ENCODE data around the gene STYXL1.

DNA sequence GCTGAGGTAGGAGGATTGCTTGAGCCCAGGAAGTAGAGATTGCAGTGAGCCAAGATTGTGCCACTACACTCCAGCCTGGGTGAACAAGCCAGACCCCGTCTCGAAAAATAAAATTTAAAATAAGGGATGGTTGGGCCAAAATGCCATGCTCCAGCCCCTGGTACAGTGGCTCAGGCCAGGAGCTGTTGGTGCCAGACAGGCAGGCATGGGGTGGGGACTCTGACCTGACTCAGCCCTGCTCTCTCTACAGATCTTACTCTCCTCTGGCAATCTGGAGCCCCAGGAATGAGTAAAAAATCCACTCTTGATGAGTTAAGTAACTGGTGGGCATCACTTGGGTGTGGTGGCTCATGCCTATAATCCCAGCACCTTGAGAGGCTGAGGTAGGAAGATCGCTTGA lies 45.0 kb downstream of the STYXL1 start:
- TF ChIP-seq, protein P1, sequence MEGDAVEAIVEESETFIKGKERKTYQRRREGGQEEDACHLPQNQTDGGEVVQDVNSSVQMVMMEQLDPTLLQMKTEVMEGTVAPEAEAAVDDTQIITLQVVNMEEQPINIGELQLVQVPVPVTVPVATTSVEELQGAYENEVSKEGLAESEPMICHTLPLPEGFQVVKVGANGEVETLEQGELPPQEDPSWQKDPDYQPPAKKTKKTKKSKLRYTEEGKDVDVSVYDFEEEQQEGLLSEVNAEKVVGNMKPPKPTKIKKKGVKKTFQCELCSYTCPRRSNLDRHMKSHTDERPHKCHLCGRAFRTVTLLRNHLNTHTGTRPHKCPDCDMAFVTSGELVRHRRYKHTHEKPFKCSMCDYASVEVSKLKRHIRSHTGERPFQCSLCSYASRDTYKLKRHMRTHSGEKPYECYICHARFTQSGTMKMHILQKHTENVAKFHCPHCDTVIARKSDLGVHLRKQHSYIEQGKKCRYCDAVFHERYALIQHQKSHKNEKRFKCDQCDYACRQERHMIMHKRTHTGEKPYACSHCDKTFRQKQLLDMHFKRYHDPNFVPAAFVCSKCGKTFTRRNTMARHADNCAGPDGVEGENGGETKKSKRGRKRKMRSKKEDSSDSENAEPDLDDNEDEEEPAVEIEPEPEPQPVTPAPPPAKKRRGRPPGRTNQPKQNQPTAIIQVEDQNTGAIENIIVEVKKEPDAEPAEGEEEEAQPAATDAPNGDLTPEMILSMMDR (IDR thresholded peaks at IDR 0.05): no peak
- TF ChIP-seq POLR2A (IDR thresholded peaks at IDR 0.05): no peak

Data from prostate gland (tissue), 2 donors.